Gastroesophageal sphincter (tissue), 4 donors: Measurements from ENCODE around the gene DCLK2. TPM values are rescaled to one million over a fixed set of nuclear protein-coding genes. Genes with fewer than 3 reads are reported as not detected.

Experiments used
- ATAC-seq: fragments of 150-250 bp; one replicate; pipeline ENCODE4 v1.9.1; 2016; ENCODE audit warnings: mild to moderate bottlenecking, moderate library complexity
- H3K27ac ChIP-seq, 4 donors: fragments of 200-600 bp; sonication (generic) in 3 of 4; 1 replicate in 3 of 4; 2 replicates in 1 of 4; pipeline ENCODE4 v1.5.1; 2016 to 2019
- H3K27me3 ChIP-seq: fragments of 200-600 bp; sonication (generic); one replicate; pipeline ENCODE4 v1.5.1; 2019
- H3K36me3 ChIP-seq, 2 donors: fragments of 200-600 bp; sonication (generic); one replicate each; pipeline ENCODE4 v1.5.1; 2019; ENCODE audit warnings: control low read depth in 1 of 2
- H3K4me1 ChIP-seq, 3 donors: fragments of 200-600 bp; sonication (generic); 1 replicate in 2 of 3; 2 replicates in 1 of 3; pipeline ENCODE4 v1.5.1; 2016 to 2019; ENCODE audit warnings: control low read depth in 2 of 3
- H3K4me3 ChIP-seq, 2 donors: fragments of 200-600 bp; sonication (generic); one replicate each; pipeline ENCODE4 v1.5.1; 2019; ENCODE audit warnings: mild to moderate bottlenecking in 1 of 2, moderate library complexity in 1 of 2
- H3K9me3 ChIP-seq, 3 donors: fragments of 200-600 bp; sonication (generic); one replicate each; pipeline ENCODE4 v1.5.1; 2017 to 2019; ENCODE audit warnings: control low read depth in 2 of 3
- EP300 ChIP-seq: sonication (generic); formaldehyde crosslinking; IDR thresholded peaks from one replicate; pipeline ENCODE4 v1.6.1; 2017; ENCODE audit warnings: antibody characterized with exemption, mild to moderate bottlenecking
- POLR2A ChIP-seq, 2 donors: fragments of 450-650 bp; IDR thresholded peaks; one replicate each; pipeline ENCODE4 v1.6.1; 2017; ENCODE audit warnings: antibody characterized with exemption in 2 of 2, mild to moderate bottlenecking in 2 of 2, moderate library complexity in 1 of 2
- POLR2AphosphoS5 ChIP-seq: sonication (generic); formaldehyde crosslinking; IDR thresholded peaks from one replicate; pipeline ENCODE4 v1.6.1; 2017; ENCODE audit warnings: antibody characterized with exemption
- WGBS, 2 donors: methylation state at CpG; one replicate each; pipeline ENCODE4 v1.1.5; 2018; ENCODE audit warnings: low coverage in 1 of 2; 5-methylcytosine and 5-hydroxymethylcytosine counted together
- total RNA-seq, 4 donors: library from RNA; depleted of rRNA; stranded (reverse); fragments of >200 nt; gene quantifications; one replicate each; pipeline ENCODE4 v1.1.0, GENCODE V29; 2016
- TF ChIP-seq, protein P1 (sequence below), 4 experiments: fragments of 200-600 bp in 2 of 4; fragments of 450-650 bp in 2 of 4; sonication (generic) in 1 of 4; IDR thresholded peaks; one replicate each; pipeline ENCODE4 v1.5.1; 2017 to 2019; ENCODE audit warnings: antibody characterized with exemption in 4 of 4, mild to moderate bottlenecking in 2 of 4, moderate library complexity in 2 of 4

DCLK2 gene
- total RNA-seq, 4 donors from 2014 or later = 17.1 to 33.0 (median 19.7) TPM

DNA sequence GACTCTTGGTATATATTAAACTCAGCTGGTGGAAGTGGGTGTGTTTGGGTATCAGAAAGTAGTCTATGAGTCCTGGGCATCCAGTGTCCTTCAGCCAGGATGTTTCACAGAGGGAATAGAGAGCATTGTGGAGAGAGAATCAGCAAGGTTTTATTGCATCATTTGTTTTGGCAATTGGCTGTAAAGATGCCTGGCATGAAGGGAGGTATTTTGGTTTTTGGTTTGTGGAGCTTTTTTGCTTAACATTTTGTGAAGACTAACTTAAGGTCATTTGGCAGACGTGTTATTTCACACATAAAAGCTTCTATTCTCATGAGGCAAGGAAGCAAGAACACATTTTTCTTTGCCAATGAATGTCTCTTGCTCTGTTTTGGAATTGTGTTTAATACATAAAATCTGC is 71.1 kb downstream of the DCLK2 start:
- H3K36me3 ChIP-seq = no peaks in the 10 kb centered on the region
- no peaks in the 10 kb centered on the region for H3K27me3 ChIP-seq
- peaks cover 10 to 45% (median 16%) of the 10 kb centered on the region in 3 donors for H3K4me1 ChIP-seq
- H3K9me3 ChIP-seq = no peaks in the 10 kb centered on the region
- H3K4me3 ChIP-seq = no peak overlapping the region
- 17 to 25% methylated on average over 1 of the region's 1 CpG for WGBS, 2 donors
- ATAC-seq = peak; percentile 52
- TF ChIP-seq POLR2AphosphoS5 = peak; percentile 38
- TF ChIP-seq, protein P1, sequence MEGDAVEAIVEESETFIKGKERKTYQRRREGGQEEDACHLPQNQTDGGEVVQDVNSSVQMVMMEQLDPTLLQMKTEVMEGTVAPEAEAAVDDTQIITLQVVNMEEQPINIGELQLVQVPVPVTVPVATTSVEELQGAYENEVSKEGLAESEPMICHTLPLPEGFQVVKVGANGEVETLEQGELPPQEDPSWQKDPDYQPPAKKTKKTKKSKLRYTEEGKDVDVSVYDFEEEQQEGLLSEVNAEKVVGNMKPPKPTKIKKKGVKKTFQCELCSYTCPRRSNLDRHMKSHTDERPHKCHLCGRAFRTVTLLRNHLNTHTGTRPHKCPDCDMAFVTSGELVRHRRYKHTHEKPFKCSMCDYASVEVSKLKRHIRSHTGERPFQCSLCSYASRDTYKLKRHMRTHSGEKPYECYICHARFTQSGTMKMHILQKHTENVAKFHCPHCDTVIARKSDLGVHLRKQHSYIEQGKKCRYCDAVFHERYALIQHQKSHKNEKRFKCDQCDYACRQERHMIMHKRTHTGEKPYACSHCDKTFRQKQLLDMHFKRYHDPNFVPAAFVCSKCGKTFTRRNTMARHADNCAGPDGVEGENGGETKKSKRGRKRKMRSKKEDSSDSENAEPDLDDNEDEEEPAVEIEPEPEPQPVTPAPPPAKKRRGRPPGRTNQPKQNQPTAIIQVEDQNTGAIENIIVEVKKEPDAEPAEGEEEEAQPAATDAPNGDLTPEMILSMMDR (IDR thresholded peaks at IDR 0.05) = no peak
- no peak for TF ChIP-seq POLR2A (IDR thresholded peaks at IDR 0.05)
- TF ChIP-seq EP300 = no peak
- H3K27ac ChIP-seq = no peak overlapping the region

DNA sequence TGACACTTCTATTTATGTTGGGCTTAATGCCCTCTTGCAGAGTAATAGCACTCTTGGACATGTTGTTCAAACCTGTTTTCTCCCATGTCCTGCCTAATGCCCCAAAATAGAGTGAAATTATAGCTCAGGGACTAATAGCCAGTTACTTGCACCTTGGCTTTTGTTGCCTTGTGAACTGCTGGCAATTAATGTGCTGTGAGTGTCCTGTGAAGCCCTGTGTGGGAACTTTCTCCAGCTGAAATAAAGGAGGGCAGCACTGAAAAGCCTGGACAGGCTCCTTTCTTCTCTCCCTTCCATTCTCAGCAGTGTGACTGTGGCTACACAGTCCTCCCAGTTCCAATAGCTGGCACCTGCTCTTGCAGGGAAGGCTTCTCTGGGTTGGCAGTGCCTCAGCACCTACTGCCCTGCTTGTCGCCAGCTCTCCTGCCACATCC is 72.4 kb downstream of the DCLK2 start:
- Histone ChIP-seq H3K4me3 (no peak overlapping the region), H3K27ac (peak overlapping the region in 2 of 4 donors; percentile 53 to 66), H3K4me1 (peaks cover 10 to 45% (median 16%) of the 10 kb centered on the region in 3 donors), H3K36me3 (no peaks in the 10 kb centered on the region), H3K27me3 (no peaks in the 10 kb centered on the region), H3K9me3 (no peaks in the 10 kb centered on the region)
- TF ChIP-seq POLR2AphosphoS5 = peak; percentile 36
- TF ChIP-seq POLR2A (IDR thresholded peaks at IDR 0.05) = no peak
- TF ChIP-seq, protein P1 (IDR thresholded peaks at IDR 0.05) = no peak
- no peak for TF ChIP-seq EP300
- ATAC-seq = no peak
- WGBS, 2 donors = 67% methylated on average over 1 of the region's 1 CpG; no CpG with 5 or more reads in 1 of the 2 donors

DNA sequence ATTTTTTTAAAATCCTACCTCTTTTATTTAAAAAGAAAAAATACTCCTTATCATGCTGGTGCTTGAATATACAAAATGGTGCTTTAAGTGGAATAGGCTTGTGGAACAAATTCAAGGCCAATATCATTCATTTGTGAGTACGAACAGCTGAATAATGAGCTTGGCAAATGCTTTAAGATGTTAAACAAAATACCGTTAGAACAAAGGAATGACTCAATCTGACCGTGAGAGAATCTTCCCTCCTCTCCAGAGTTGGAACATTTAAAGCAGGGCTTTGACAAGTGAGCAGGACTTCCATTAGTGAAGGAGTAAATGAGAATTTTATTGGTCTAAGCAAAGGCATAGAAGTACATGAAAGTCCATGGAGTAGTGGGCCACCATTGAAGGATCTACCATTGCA is 74.5 kb downstream of the DCLK2 start:
- ATAC-seq = peak; percentile 22
- H3K27me3 ChIP-seq = no peaks in the 10 kb centered on the region
- no peak overlapping the region for H3K4me3 ChIP-seq
- TF ChIP-seq, protein P1 (IDR thresholded peaks at IDR 0.05) = no peak
- TF ChIP-seq POLR2A (IDR thresholded peaks at IDR 0.05) (no peak), EP300 (no peak)
- no peaks in the 10 kb centered on the region for H3K36me3 ChIP-seq
- H3K9me3 ChIP-seq = no peaks in the 10 kb centered on the region
- H3K4me1 ChIP-seq = peaks cover 10 to 45% (median 16%) of the 10 kb centered on the region in 3 donors
- WGBS, 2 donors = 6 to 29% methylated on average over 3 of the region's 3 CpGs
- peak overlapping the region in 3 of 4 donors; percentile 25 to 48 (median 35) for H3K27ac ChIP-seq

DNA sequence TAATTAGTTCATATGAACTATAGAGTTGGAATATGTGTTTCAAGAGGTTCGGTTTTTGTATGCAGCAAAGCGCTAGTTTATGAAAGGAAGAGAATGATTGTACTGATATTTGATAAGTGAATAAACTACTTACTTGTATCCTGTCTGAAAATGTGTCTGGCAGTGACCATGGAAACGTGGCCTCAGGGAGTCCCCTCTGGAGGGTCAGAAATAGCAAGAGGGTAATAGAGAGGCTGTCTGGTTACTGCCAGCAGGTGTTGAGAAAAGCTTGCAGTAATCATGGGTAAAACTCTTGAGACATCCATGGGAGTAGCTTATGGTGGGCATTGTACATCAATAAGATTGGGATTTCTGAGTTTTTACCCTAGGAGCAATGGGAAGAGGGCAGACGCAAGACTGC is 77.1 kb downstream of the DCLK2 start:
- Histone ChIP-seq H3K4me3 (no peak overlapping the region), H3K36me3 (no peaks in the 10 kb centered on the region), H3K27ac (no peak overlapping the region), H3K27me3 (no peaks in the 10 kb centered on the region), H3K4me1 (peaks cover 3 to 34% (median 11%) of the 10 kb centered on the region in 3 donors), H3K9me3 (no peaks in the 10 kb centered on the region)
- ATAC-seq = no peak
- TF ChIP-seq POLR2AphosphoS5 (no peak), POLR2A (IDR thresholded peaks at IDR 0.05) (no peak), EP300 (no peak)
- TF ChIP-seq, protein P1 (IDR thresholded peaks at IDR 0.05) = no peak
- 92 to 100% methylated on average over 3 to 4 of the region's 4 CpGs for WGBS, 2 donors

DNA sequence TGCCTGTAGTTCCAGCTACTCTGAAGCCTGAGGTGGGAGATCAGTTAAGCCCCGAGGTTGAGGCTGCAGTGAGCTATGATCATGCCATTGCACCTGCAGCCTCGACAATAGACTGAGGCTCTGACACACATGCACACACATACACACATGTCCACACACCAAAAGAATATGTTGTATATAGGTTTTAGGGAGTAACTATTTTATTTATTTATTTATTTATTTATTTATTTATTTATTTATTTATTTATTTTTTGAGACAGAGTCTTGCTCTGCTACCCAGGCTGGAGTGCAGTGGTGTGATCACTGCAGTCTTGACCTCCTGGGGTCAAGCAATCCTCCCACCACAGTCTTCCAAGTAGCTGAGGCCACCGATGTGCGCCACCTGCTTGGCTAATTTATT is 78.3 kb downstream of the DCLK2 start:
- no peak for ATAC-seq
- WGBS, 2 donors = 80 to 87% methylated on average over 3 of the region's 4 CpGs
- Histone ChIP-seq H3K27ac (no peak overlapping the region), H3K4me3 (no peak overlapping the region), H3K36me3 (no peaks in the 10 kb centered on the region), H3K27me3 (no peaks in the 10 kb centered on the region), H3K9me3 (no peaks in the 10 kb centered on the region), H3K4me1 (peaks cover 3 to 23% (median 4%) of the 10 kb centered on the region in 3 donors)
- TF ChIP-seq POLR2AphosphoS5 (no peak), EP300 (no peak), POLR2A (IDR thresholded peaks at IDR 0.05) (no peak)
- TF ChIP-seq, protein P1 (IDR thresholded peaks at IDR 0.05) = no peak
